ENCODE measurements around the gene DOLK. TPM values are rescaled to one million over a fixed set of nuclear protein-coding genes. Genes with fewer than 3 reads are reported as not detected.

DOLK gene
- total RNA-seq, 2 donors from 2014 or later: 8.0 to 12.2 TPM

DNA sequence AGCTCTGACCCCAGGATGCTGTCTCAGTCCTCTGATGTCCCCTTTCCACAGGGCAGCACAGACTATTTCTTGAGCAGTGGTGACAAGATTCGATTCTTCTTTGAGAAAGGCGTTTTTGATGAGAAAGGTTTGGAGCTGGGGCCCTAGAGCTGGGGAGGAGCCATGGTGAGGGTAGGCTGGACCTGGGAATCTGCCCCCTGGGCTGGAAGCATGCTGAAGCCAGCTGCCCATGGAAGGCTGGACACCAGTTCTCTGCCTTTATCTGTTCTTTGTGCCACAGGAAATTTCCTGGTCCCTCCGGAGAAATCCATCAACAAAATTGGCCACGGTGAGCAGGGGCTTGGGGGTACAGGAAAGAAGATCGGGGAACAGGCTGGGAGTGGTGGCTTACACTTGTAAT lies 13.7 kb downstream of the DOLK start:
- intact Hi-C loops (cut with DNase I): no loop called here
- 79 to 80% methylated on average over 5 of the region's 5 CpGs for WGBS, 2 donors
- Histone ChIP-seq H3K4me3 (no peak overlapping the region), H3K36me3 (replicated peaks in 1 of 2; ENCODE audit: insufficient read depth in 1 of 2, low read depth in 2 of 2) (no peaks in the 10 kb centered on the region), H3K4me1 (no peaks in the 10 kb centered on the region), H3K27ac (no peak overlapping the region), H3K27me3 (no peaks in the 10 kb centered on the region), H3K9me3 (no peaks in the 10 kb centered on the region)
- TF ChIP-seq, protein P1, sequence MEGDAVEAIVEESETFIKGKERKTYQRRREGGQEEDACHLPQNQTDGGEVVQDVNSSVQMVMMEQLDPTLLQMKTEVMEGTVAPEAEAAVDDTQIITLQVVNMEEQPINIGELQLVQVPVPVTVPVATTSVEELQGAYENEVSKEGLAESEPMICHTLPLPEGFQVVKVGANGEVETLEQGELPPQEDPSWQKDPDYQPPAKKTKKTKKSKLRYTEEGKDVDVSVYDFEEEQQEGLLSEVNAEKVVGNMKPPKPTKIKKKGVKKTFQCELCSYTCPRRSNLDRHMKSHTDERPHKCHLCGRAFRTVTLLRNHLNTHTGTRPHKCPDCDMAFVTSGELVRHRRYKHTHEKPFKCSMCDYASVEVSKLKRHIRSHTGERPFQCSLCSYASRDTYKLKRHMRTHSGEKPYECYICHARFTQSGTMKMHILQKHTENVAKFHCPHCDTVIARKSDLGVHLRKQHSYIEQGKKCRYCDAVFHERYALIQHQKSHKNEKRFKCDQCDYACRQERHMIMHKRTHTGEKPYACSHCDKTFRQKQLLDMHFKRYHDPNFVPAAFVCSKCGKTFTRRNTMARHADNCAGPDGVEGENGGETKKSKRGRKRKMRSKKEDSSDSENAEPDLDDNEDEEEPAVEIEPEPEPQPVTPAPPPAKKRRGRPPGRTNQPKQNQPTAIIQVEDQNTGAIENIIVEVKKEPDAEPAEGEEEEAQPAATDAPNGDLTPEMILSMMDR (IDR thresholded peaks at IDR 0.05): no peak
- TF ChIP-seq POLR2A (IDR thresholded peaks at IDR 0.05): no peak
- ATAC-seq: no peak
- DNase-seq: no peak

DNA sequence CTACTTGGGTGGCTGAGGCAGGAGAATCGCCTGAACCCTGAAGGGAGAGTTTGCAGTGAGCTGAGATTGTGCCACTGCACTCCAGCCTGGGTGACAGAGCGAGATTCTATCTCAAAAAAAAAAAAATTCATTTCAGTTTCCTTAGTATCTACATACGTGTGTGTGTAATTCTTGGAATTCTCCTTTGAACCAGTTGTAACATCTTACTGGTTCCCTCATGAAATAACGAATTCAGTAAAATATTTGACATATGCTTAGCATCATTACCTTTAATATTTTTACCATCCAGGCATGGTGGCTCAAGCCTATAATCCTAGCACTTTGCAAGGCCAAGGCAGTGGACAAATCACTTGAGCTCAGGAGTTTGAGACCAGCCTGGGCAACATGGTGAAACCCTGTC lies 17.8 kb downstream of the DOLK start:
- Histone ChIP-seq H3K36me3 (replicated peaks in 1 of 2; ENCODE audit: insufficient read depth in 1 of 2, low read depth in 2 of 2) (no peaks in the 10 kb centered on the region), H3K4me3 (no peak overlapping the region), H3K27me3 (no peaks in the 10 kb centered on the region), H3K9me3 (no peaks in the 10 kb centered on the region), H3K27ac (no peak overlapping the region), H3K4me1 (peaks cover 11% of the 10 kb centered on the region)
- no peak for ATAC-seq
- TF ChIP-seq, protein P1 (IDR thresholded peaks at IDR 0.05): no peak
- TF ChIP-seq POLR2A (IDR thresholded peaks at IDR 0.05): no peak
- intact Hi-C loops (cut with DNase I): loop anchor here (5.0 kb wide), 2 partner anchors 67 to 82 kb away; no protein-coding TSS in a partner anchor
- WGBS, 2 donors: 86 to 91% methylated on average over 4 of the region's 4 CpGs
- no peak for DNase-seq

DNA sequence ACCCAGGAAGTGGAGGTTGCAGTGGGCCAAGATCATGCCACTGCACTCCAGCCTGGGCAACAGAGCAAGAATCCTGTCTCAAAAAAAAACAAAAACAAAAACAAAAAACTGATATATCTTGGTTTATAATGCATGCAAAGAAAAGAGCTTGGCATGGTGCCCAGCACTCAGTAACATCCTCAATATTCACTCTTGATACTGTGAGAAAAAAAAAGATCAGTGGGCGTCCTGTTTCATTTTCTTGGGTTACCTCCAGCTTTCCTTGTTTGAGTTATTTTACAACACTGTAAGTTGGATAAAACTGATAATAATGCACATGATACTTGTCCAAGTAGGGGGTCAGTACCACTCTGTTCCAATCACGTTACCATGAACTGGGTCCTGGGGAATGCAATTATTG lies 18.8 kb downstream of the DOLK start:
- H3K4me1 ChIP-seq: peaks cover 11% of the 10 kb centered on the region
- no peaks in the 10 kb centered on the region for H3K9me3 ChIP-seq
- no peak overlapping the region for H3K27ac ChIP-seq
- intact Hi-C loops (cut with DNase I): loop anchor here (5.0 kb wide), 2 partner anchors 66 to 81 kb away; no protein-coding TSS in a partner anchor
- H3K4me3 ChIP-seq: no peak overlapping the region
- no peaks in the 10 kb centered on the region for H3K27me3 ChIP-seq
- no peak for TF ChIP-seq POLR2A (IDR thresholded peaks at IDR 0.05)
- TF ChIP-seq, protein P1 (IDR thresholded peaks at IDR 0.05): no peak
- no peak for ATAC-seq
- no peaks in the 10 kb centered on the region for H3K36me3 ChIP-seq (replicated peaks in 1 of 2; ENCODE audit: insufficient read depth in 1 of 2, low read depth in 2 of 2)
- no peak for DNase-seq
- WGBS, 2 donors: 85% methylated on average over 2 of the region's 2 CpGs

DNA sequence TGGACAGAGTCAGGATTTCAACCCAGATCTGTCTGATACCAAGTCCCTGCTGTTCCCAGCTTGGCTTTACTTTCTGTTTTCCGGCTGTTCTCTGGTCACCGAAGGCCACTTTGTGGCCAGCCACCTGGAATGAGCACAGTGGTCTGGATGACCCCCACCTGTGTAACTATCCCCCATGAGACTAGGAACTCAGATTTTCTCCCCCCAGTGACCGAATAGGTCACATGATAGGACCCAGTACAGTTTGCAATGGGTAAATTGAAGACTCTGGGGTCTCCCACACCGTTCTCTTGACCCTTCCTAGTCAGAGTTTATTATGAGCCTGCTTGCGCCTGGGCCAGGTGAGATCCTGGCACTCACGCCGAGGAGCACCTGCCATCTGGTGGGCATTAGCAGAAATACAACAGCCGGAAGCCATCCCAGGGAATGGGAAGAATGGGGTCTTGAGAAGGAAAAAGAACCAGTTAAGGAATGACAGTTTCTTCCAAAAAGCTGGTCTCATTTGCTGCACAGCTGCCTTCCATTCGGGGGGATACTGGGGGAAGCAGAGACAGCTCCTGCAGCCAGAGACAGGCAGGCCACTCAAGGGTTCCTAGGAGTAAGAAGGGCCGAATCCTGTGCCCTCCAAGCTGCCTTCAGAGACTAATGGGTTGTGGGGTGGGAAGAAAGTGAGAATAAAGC lies 19.5 kb downstream of the DOLK start:
- peak; percentile 84 for ATAC-seq
- Histone ChIP-seq H3K4me3 (no peak overlapping the region), H3K9me3 (no peaks in the 10 kb centered on the region), H3K27ac (peak overlapping the region in 2 of 4 donors; percentile 37 to 44), H3K27me3 (no peaks in the 10 kb centered on the region), H3K4me1 (peaks cover 17% of the 10 kb centered on the region), H3K36me3 (replicated peaks in 1 of 2; ENCODE audit: insufficient read depth in 1 of 2, low read depth in 2 of 2) (no peaks in the 10 kb centered on the region)
- intact Hi-C loops (cut with DNase I): loop anchor here (5.0 kb wide), 2 partner anchors 66 to 81 kb away; no protein-coding TSS in a partner anchor
- DNase-seq: peak; percentile 61 to 73 (median 70)
- TF ChIP-seq POLR2A (IDR thresholded peaks at IDR 0.05): no peak
- TF ChIP-seq, protein P1 (IDR thresholded peaks at IDR 0.05): peak; percentile 70 to 92 (median 88)
- WGBS, 2 donors: 14 to 16% methylated on average over 10 of the region's 10 CpGs

DNA sequence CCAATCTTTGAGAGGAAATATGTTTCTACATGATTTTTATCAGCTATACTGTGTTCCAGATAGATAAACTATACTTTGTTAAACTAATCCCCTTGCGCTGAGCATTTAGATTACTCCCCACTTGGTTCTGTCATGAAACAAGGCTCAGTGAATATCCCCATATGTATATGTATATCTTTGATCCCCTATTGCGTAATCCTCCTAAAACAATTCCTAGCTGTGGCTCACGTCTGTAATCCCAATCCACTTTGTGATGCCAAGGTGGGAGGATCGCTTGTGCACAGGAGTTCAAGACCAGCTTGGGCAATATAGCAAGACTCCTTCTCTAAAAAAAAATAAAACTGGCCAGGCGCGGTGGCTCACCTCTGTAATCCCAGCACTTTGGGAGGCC lies 23.9 kb downstream of the DOLK start:
- Histone ChIP-seq H3K36me3 (replicated peaks in 1 of 2; ENCODE audit: insufficient read depth in 1 of 2, low read depth in 2 of 2) (no peaks in the 10 kb centered on the region), H3K27ac (peak overlapping the region in 1 of 4 donors; percentile 90), H3K9me3 (no peaks in the 10 kb centered on the region), H3K4me1 (peaks cover 50% of the 10 kb centered on the region), H3K4me3 (no peak overlapping the region), H3K27me3 (no peaks in the 10 kb centered on the region)
- ATAC-seq (no peak), DNase-seq (no peak)
- intact Hi-C loops (cut with DNase I): no loop called here
- 80 to 82% methylated on average over 6 of the region's 6 CpGs for WGBS, 2 donors
- TF ChIP-seq, protein P1 (IDR thresholded peaks at IDR 0.05): no peak
- no peak for TF ChIP-seq POLR2A (IDR thresholded peaks at IDR 0.05)

All from body of pancreas (tissue), 4 donors.